Measurements from ENCODE around the gene HMGN4. TPM values are rescaled to one million over a fixed set of nuclear protein-coding genes. Genes with fewer than 3 reads are reported as not detected.

Gene HMGN4
- total RNA-seq, 1 experiment from 2014 or later = 73.8 TPM

- RAD21 ChIA-PET (ENCODE audit: low non-redundant PET in 1 of 2, low total read pairs in 2 of 2, uncharacterized antibody in 2 of 2, unreplicated experiment in 2 of 2) = interaction anchor here in 1 of 2 experiments (1.3 kb wide), 1 partner anchor 19 kb away, joined by 4 read pairs; no protein-coding TSS in a partner anchor
- peak overlapping the region; percentile 63 for H3K4me2 ChIP-seq (ENCODE audit: low read length)
These were observed 38.3 kb downstream of the HMGN4 start for GRCh38 chr6:26576407-26576843.

More at GRCh38 chr6:26576407-26576843, 38.3 kb downstream of the HMGN4 start:
- Histone ChIP-seq H3K9me3 (ENCODE audit: control insufficient read depth in 1 of 2, insufficient read depth in 1 of 2, low read depth in 1 of 2, low read length in 2 of 2) (no peaks in the 10 kb centered on the region), H3K9me2 (ENCODE audit: insufficient read depth) (no peaks in the 10 kb centered on the region), H3K27me3 (ENCODE audit: insufficient read depth, low read length) (no peaks in the 10 kb centered on the region), H4K20me1 (ENCODE audit: insufficient read depth) (no peaks in the 10 kb centered on the region), H3K79me2 (ENCODE audit: insufficient read depth, low read length) (no peaks in the 10 kb centered on the region), H3K4me1 (ENCODE audit: control insufficient read depth in 1 of 2, insufficient read depth in 2 of 2, low read length in 2 of 2) (peaks cover 3 to 46% of the 10 kb centered on the region in 2 experiments; a peak in 3 of 4 replicates), H3K9ac (ENCODE audit: low read length) (no peak overlapping the region), H3K4me3 (replicated peaks in 1 of 2; ENCODE audit: low read depth in 1 of 2, low read length in 2 of 2) (peak overlapping the region in 1 of 2 experiments; percentile 33; a peak in 1 of 4 replicates), H3K27ac (ENCODE audit: low read depth, low read length) (no peak overlapping the region), H3K36me3 (ENCODE audit: control insufficient read depth in 1 of 2, insufficient read depth in 2 of 2, low read length in 2 of 2) (no peaks in the 10 kb centered on the region), H2AFZ (ENCODE audit: low read depth, low read length, poor library complexity, severe bottlenecking) (peak overlapping the region; percentile 90)
- intact Hi-C loops (cut with micrococcal nuclease) = loop anchor here (10.0 kb wide), 2 partner anchors 512 to 658 kb away; no protein-coding TSS in a partner anchor
- ChIA-PET POLR2A (interaction anchor here (0.8 to 1.4 kb wide), 3 partner anchors 19 to 377 kb away, joined by 3 to 10 read pairs (median 3); a partner anchor contains a TSS), CTCF (interaction anchor here (1.7 to 4.1 kb wide), 2 partner anchors 18 to 235 kb away, joined by 4 to 45 read pairs; no protein-coding TSS in a partner anchor)
- DNase-seq (ENCODE audit: low read depth, low spot score) = no peak
- BruUV-seq (replicated peaks) = no TSS peak
- no peak for TF ChIP-seq TCF7L2 (IDR thresholded peaks at IDR 0.05; ENCODE audit: borderline replicate concordance, extremely low read depth, insufficient read depth, insufficient read length)
- no peak for TF ChIP-seq RAD21 (IDR thresholded peaks at IDR 0.05; ENCODE audit: low read depth)
- no peak for TF ChIP-seq EZH2 (IDR thresholded peaks at IDR 0.05)
- TF ChIP-seq, protein P1, sequence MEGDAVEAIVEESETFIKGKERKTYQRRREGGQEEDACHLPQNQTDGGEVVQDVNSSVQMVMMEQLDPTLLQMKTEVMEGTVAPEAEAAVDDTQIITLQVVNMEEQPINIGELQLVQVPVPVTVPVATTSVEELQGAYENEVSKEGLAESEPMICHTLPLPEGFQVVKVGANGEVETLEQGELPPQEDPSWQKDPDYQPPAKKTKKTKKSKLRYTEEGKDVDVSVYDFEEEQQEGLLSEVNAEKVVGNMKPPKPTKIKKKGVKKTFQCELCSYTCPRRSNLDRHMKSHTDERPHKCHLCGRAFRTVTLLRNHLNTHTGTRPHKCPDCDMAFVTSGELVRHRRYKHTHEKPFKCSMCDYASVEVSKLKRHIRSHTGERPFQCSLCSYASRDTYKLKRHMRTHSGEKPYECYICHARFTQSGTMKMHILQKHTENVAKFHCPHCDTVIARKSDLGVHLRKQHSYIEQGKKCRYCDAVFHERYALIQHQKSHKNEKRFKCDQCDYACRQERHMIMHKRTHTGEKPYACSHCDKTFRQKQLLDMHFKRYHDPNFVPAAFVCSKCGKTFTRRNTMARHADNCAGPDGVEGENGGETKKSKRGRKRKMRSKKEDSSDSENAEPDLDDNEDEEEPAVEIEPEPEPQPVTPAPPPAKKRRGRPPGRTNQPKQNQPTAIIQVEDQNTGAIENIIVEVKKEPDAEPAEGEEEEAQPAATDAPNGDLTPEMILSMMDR (IDR thresholded peaks at IDR 0.05 in 2 of 3, conservative IDR thresholded peaks at IDR 0.05 in 1 of 3; ENCODE audit: borderline replicate concordance in 1 of 3, insufficient read depth in 1 of 3, low read depth in 2 of 3, low read length in 2 of 3) = no peak
- no peak for ATAC-seq

Measured in HCT116 (cell line).